Panc1 (cell line): ENCODE results near the gene TSC2. TPM values are rescaled to one million over a fixed set of nuclear protein-coding genes. Genes with fewer than 3 reads are reported as not detected.

Experiments used
- ATAC-seq: fragments of 200-7000 bp; cut with Tn5 transposase; 2 replicates; pipeline ENCODE4 v1.9.1; 2020; ENCODE audit warnings: mild to moderate bottlenecking, moderate library complexity
- BruUV-seq: library from RNA; stranded (reverse); fragments of 400-500 nt; replicated peaks from 2 replicates; lab custom pipeline; 2021; lab: Mats Ljungman, UMichigan
- CTCF ChIA-PET: fragments of 300-600 bp; sonication (Branson Sonifier 250); formaldehyde crosslinking; loops from one replicate; lab custom pipeline; 2022; ENCODE audit warnings: antibody characterized with exemption; lab: Charles Lee
- POLR2A ChIA-PET: fragments of 300-600 bp; sonication (Branson Sonifier 250); formaldehyde crosslinking; loops from one replicate; lab custom pipeline; 2022; ENCODE audit warnings: antibody characterized with exemption; lab: Charles Lee
- DNase-seq: peaks from one replicate; pipeline ENCODE4 v3.0.0-alpha.2; 2010; ENCODE audit warnings: low read depth, low spot score
- H3K27ac ChIP-seq: 2 replicates; pipeline ENCODE4 v1.5.1; 2011; ENCODE audit warnings: mild to moderate bottlenecking, low read length, inconsistent platforms
- H3K27me3 ChIP-seq: fragments of 200-500 bp; sonication (Bioruptor generic); 2 replicates; pipeline ENCODE4 v1.6.0; 2014; ENCODE audit warnings: low read length, inconsistent platforms; ENCODE audit not compliant: control insufficient read depth, insufficient read depth
- H3K36me3 ChIP-seq: fragments of 200-500 bp; sonication (Bioruptor generic); 2 replicates; pipeline ENCODE4 v1.5.1; 2014; ENCODE audit warnings: inconsistent platforms, mild to moderate bottlenecking, low read length, moderate library complexity; ENCODE audit not compliant: control insufficient read depth, insufficient read depth
- H3K4me1 ChIP-seq: 2 replicates; pipeline ENCODE4 v1.5.1; 2011; ENCODE audit warnings: inconsistent platforms, mild to moderate bottlenecking, low read length, moderate library complexity; ENCODE audit not compliant: control insufficient read depth, insufficient read depth
- H3K4me3 ChIP-seq, 2 experiments: 2 replicates each; pipeline ENCODE4 v1.5.1; 2011 to 2012; ENCODE audit warnings: low read depth in 2 of 2, low read length in 2 of 2, mild to moderate bottlenecking in 2 of 2, inconsistent platforms in 1 of 2, moderate library complexity in 1 of 2
- H3K9me3 ChIP-seq: fragments of 200-500 bp; sonication (Bioruptor generic); 2 replicates; pipeline ENCODE4 v1.5.1; 2014; ENCODE audit warnings: low read depth, mild to moderate bottlenecking, inconsistent platforms, low read length, moderate library complexity; ENCODE audit not compliant: control insufficient read depth, insufficient read depth
- CTCF ChIP-seq: fragments of 450-650 bp; IDR thresholded peaks from 2 replicates; pipeline ENCODE4 v1.5.1; 2017; ENCODE audit warnings: mild to moderate bottlenecking
- POLR2AphosphoS5 ChIP-seq: IDR thresholded peaks from 2 replicates; pipeline ENCODE4 v1.6.1; 2012; ENCODE audit warnings: mild to moderate bottlenecking, low read depth, low read length, moderate library complexity
- REST ChIP-seq, 2 experiments: IDR thresholded peaks; 2 replicates each; pipeline ENCODE4 v1.6.1; 2011 to 2012; ENCODE audit warnings: low read depth in 2 of 2, control low read depth in 1 of 2, low read length in 1 of 2, mild to moderate bottlenecking in 1 of 2, moderate library complexity in 1 of 2; ENCODE audit not compliant: insufficient read depth in 1 of 2
- SIN3A ChIP-seq: IDR thresholded peaks from 2 replicates; pipeline ENCODE4 v1.6.1; 2012; ENCODE audit warnings: low read depth, mild to moderate bottlenecking, low read length, moderate library complexity, borderline replicate concordance; ENCODE audit not compliant: insufficient read depth
- TCF7L2 ChIP-seq: IDR thresholded peaks from 2 replicates; pipeline ENCODE4 v1.6.1; 2011; ENCODE audit warnings: mild to moderate bottlenecking, low read depth, low read length, inconsistent platforms
- in situ Hi-C: cut with HindIII; loops from 2 replicates; pipeline ENCODE4 v1.10.0; 2016; ENCODE audit warnings: low sequenced_read_pairs, low pct_unique_long_range_greater_than_20kb
- intact Hi-C: fragments of 100-400 bp; cut with micrococcal nuclease; formaldehyde crosslinking; loops from one replicate; pipeline ENCODE4 v1.10.0; 2022; ENCODE audit not compliant: unreplicated experiment
- total RNA-seq: library from RNA; stranded (reverse); gene quantifications from one replicate; pipeline ENCODE4 v1.2.1, GENCODE V29; 2021; ENCODE audit not compliant: unreplicated experiment

The TSC2 gene
- total RNA-seq, 1 experiment from 2014 or later = 115 TPM

DNA sequence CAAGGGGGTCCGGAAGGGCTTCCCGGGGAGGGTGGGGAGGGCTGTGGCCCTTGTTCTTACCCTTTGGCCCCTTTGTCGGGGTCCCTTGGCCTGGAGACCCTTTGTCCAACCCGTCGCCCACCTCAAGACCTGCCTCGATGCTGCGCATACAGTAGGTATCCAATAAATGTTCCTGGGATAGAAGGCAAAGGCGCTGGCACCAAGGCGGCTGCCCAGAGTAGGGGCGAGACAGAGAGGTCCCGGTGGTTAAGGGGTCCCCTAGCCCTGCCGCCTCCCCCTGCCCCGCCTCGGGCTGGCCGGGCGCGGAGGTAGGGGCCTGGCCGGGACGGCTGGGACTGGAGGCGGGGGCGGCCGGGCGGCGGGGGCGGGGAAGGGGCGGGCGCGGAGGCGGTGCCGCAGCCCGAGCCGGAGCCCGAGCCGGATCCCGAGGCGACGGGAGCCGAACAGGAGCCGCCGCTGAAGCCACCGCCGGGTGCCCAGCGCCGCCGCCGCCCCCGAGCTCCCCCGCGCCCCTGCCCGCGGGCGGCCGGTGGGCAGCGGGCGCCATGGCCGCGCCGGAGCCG is 21.2 kb upstream of the TSC2 start, which contains the start of gene NHERF2:
Gene NHERF2 (plus strand): TSS at position 442 of the 563 bp plus-strand sequence. CDS start 104 bp downstream, at position 546.
- Histone ChIP-seq H3K36me3 (no peaks in the 10 kb centered on the region), H3K27ac (peak within 1 kb of the TSS; percentile 77), H3K4me1 (peaks cover 57% of the 10 kb centered on the region), H3K9me3 (no peaks in the 10 kb centered on the region), H3K4me3 (peak within 1 kb of the TSS; percentile 54 to 59), H3K27me3 (no peaks in the 10 kb centered on the region)
- ChIA-PET CTCF (interaction anchor here (0.6 kb wide), 1 partner anchor 30 kb away, joined by 6 read pairs; no protein-coding TSS in a partner anchor), POLR2A (interaction anchor here (0.6 kb wide), 1 partner anchor 148 kb away, joined by 4 read pairs; no protein-coding TSS in a partner anchor)
- no peak for TF ChIP-seq TCF7L2
- TF ChIP-seq POLR2AphosphoS5 = no peak
- TF ChIP-seq SIN3A = no peak
- TF ChIP-seq REST (IDR thresholded peaks at IDR 0.05; ENCODE audit: insufficient read depth in 1 of 2, low read depth in 2 of 2, low read length in 1 of 2) = no peak
- TF ChIP-seq CTCF = no peak
- intact Hi-C loops = loop anchor here (10.0 kb wide), 1 partner anchor 118 kb away; the partner anchor contains the start of gene RAB26
- ATAC-seq (peak; percentile 43), DNase-seq (no peak)
- BruUV-seq = no TSS peak
- in situ Hi-C loops = no loop called here

GRCh38 chr16:2027024-2028010 is 20.5 kb upstream of the TSC2 start:
- intact Hi-C loops = loop anchor here (10.0 kb wide), 1 partner anchor 117 kb away; the partner anchor contains the start of gene RAB26
- Histone ChIP-seq H3K4me1 (peaks cover 62% of the 10 kb centered on the region), H3K27me3 (no peaks in the 10 kb centered on the region), H3K27ac (peak overlapping the region; percentile 76), H3K36me3 (no peaks in the 10 kb centered on the region), H3K4me3 (peak overlapping the region; percentile 54 to 59), H3K9me3 (no peaks in the 10 kb centered on the region)
- POLR2A ChIA-PET = interaction anchor here (0.6 kb wide), 1 partner anchor 149 kb away, joined by 4 read pairs; no protein-coding TSS in a partner anchor
- no TSS peak for BruUV-seq
- CTCF ChIA-PET = interaction anchor here (0.6 kb wide), 1 partner anchor 29 kb away, joined by 6 read pairs; no protein-coding TSS in a partner anchor
- DNase-seq (no peak), ATAC-seq (peak; percentile 13)
- in situ Hi-C loops = no loop called here
- TF ChIP-seq POLR2AphosphoS5 (no peak), TCF7L2 (no peak), SIN3A (no peak), CTCF (no peak; the same call in 1 of the 2 replicates), REST (IDR thresholded peaks at IDR 0.05; ENCODE audit: insufficient read depth in 1 of 2, low read depth in 2 of 2, low read length in 1 of 2) (no peak)
